Activated CD8-positive, alpha-beta memory T cell treated with anti-CD3 and anti-CD28 coated beads for 36 hours (primary cell): Measurements from ENCODE around the gene GLDN. TPM values are rescaled to one million over a fixed set of nuclear protein-coding genes. Genes with fewer than 3 reads are reported as not detected.

Experiments used
- CTCF ChIA-PET: fragments of 350-600 bp; sonication (Branson Sonifier 250); formaldehyde crosslinking; loops from one replicate; lab custom pipeline; 2021; ENCODE audit warnings: antibody characterized with exemption; lab: Charles Lee
- POLR2A ChIA-PET: fragments of 350-600 bp; sonication (Branson Sonifier 250); formaldehyde crosslinking; loops from one replicate; lab custom pipeline; 2021; ENCODE audit warnings: antibody characterized with exemption; lab: Charles Lee
- total RNA-seq, 2 experiments: library from RNA; stranded (reverse); gene quantifications; one replicate each; pipeline ENCODE4 v1.2.3, GENCODE V29; 2021

Gene GLDN
- total RNA-seq, 2 experiments from 2014 or later = not detected

- CTCF ChIA-PET = no interaction called here
- POLR2A ChIA-PET = no interaction called here
These were observed 37.0 kb downstream of the GLDN start for GRCh38 chr15:51378406-51378805.

- ChIA-PET POLR2A (no interaction called here), CTCF (interaction anchor here (1.7 kb wide), 1 partner anchor 217 kb away, joined by 5 read pairs; no protein-coding TSS in a partner anchor)
These were observed 37.9 kb downstream of the GLDN start for GRCh38 chr15:51379390-51379789.

GRCh38 chr15:51380999-51381806 lies 39.7 kb downstream of the GLDN start:
- POLR2A ChIA-PET = no interaction called here
- CTCF ChIA-PET = interaction anchor here (0.7 to 1.2 kb wide), 3 partner anchors 9 to 218 kb away, joined by 3 read pairs; no protein-coding TSS in a partner anchor

- CTCF ChIA-PET = no interaction called here
- POLR2A ChIA-PET = no interaction called here
These were observed 41.3 kb downstream of the GLDN start for GRCh38 chr15:51382787-51383186.

- CTCF ChIA-PET = no interaction called here
- POLR2A ChIA-PET = no interaction called here
These were observed 44.6 kb downstream of the GLDN start for GRCh38 chr15:51386029-51386428.

GRCh38 chr15:51386486-51386885 lies 45.0 kb downstream of the GLDN start:
- POLR2A ChIA-PET = no interaction called here
- CTCF ChIA-PET = no interaction called here

GRCh38 chr15:51386960-51387698 lies 45.7 kb downstream of the GLDN start:
- ChIA-PET CTCF (no interaction called here), POLR2A (no interaction called here)

GRCh38 chr15:51387699-51388041 lies 46.2 kb downstream of the GLDN start:
- POLR2A ChIA-PET = no interaction called here
- CTCF ChIA-PET = no interaction called here

- ChIA-PET CTCF (interaction anchor here (1.5 kb wide), 1 partner anchor 13 kb away, joined by 3 read pairs; no protein-coding TSS in a partner anchor), POLR2A (no interaction called here)
These were observed 47.3 kb downstream of the GLDN start for GRCh38 chr15:51388726-51389125.

GRCh38 chr15:51390241-51390965 lies 48.9 kb downstream of the GLDN start:
- CTCF ChIA-PET = interaction anchor here (1.1 kb wide), 1 partner anchor 9 kb away, joined by 3 read pairs; no protein-coding TSS in a partner anchor

GRCh38 chr15:51390966-51391422 lies 49.5 kb downstream of the GLDN start:
- POLR2A ChIA-PET = no interaction called here
- CTCF ChIA-PET = no interaction called here

More at GRCh38 chr15:51390241-51390965, 48.9 kb downstream of the GLDN start:
- POLR2A ChIA-PET = no interaction called here

GRCh38 chr15:51396921-51397320 lies 55.5 kb downstream of the GLDN start:
- CTCF ChIA-PET = no interaction called here

GRCh38 chr15:51398626-51399025 lies 57.2 kb downstream of the GLDN start:
- ChIA-PET POLR2A (no interaction called here), CTCF (no interaction called here)

More at GRCh38 chr15:51396921-51397320, 55.5 kb downstream of the GLDN start:
- POLR2A ChIA-PET = no interaction called here

GRCh38 chr15:51401051-51401780 lies 59.8 kb downstream of the GLDN start:
- CTCF ChIA-PET = interaction anchor here (1.2 kb wide), 1 partner anchor 13 kb away, joined by 3 read pairs; no protein-coding TSS in a partner anchor
- POLR2A ChIA-PET = no interaction called here

- CTCF ChIA-PET = interaction anchor here (1.2 to 2.3 kb wide), 2 partner anchors 13 to 239 kb away, joined by 3 to 9 read pairs; no protein-coding TSS in a partner anchor
These were observed 60.5 kb downstream of the GLDN start for GRCh38 chr15:51401872-51402517.

GRCh38 chr15:51403072-51403878 lies 61.8 kb downstream of the GLDN start:
- CTCF ChIA-PET = interaction anchor here (2.3 kb wide), 1 partner anchor 240 kb away, joined by 9 read pairs; no protein-coding TSS in a partner anchor
- POLR2A ChIA-PET = no interaction called here

More at GRCh38 chr15:51401872-51402517, 60.5 kb downstream of the GLDN start:
- POLR2A ChIA-PET = no interaction called here

- CTCF ChIA-PET = interaction anchor here (2.3 kb wide), 1 partner anchor 241 kb away, joined by 9 read pairs; no protein-coding TSS in a partner anchor
- POLR2A ChIA-PET = no interaction called here
These were observed 62.7 kb downstream of the GLDN start for GRCh38 chr15:51403946-51404695.
